Adrenal gland (tissue), 5 donors: ENCODE data around the gene BSPH1.

Experiments used
- CTCF ChIP-seq, 6 experiments: fragments of 450-650 bp in 4 of 6; fragments of 200-600 bp in 2 of 6; sonication (generic) in 1 of 6; IDR thresholded peaks; 1 replicate in 5 of 6; 2 replicates in 1 of 6; pipeline versions ENCODE4 v1.5.1 to v1.8.0; 2016 to 2021; ENCODE audit warnings: antibody characterized with exemption in 6 of 6, mild to moderate bottlenecking in 2 of 6, moderate library complexity in 1 of 6
- POLR2A ChIP-seq, 2 donors: fragments of 450-650 bp; IDR thresholded peaks; one replicate each; pipeline ENCODE4 v1.6.1; 2017; ENCODE audit warnings: antibody characterized with exemption in 2 of 2, mild to moderate bottlenecking in 2 of 2, moderate library complexity in 1 of 2
- donor health status: DM: no; HTN: no; CAD: no.

- TF ChIP-seq POLR2A (IDR thresholded peaks at IDR 0.05) = no peak
- no peak for TF ChIP-seq CTCF (IDR thresholded peaks at IDR 0.05)
Observed at GRCh38 chr19:48020686-48021085, 28.7 kb upstream of the BSPH1 start.
